ENCODE results near the gene SCLT1. TPM values are rescaled to one million over a fixed set of nuclear protein-coding genes. Genes with fewer than 3 reads are reported as not detected.

SCLT1 gene
- total RNA-seq, 1 donor from 2014 or later: 14.4 TPM

GRCh38 chr4:128904821-128905220, 188.5 kb downstream of the SCLT1 start:
- Histone ChIP-seq H3K4me1 (no peaks in the 10 kb centered on the region), H3K4me3 (no peak overlapping the region), H3K27me3 (no peaks in the 10 kb centered on the region), H3K27ac (no peak overlapping the region), H3K36me3 (no peaks in the 10 kb centered on the region), H3K9me3 (no peaks in the 10 kb centered on the region)
- ATAC-seq: no peak
- no peak for TF ChIP-seq CTCF (IDR thresholded peaks at IDR 0.05)
- intact Hi-C loops (cut with DNase I): no loop called here
- DNase-seq: no peak

- H3K27ac ChIP-seq: no peak overlapping the region
- intact Hi-C loops (cut with DNase I): no loop called here
- H3K4me3 ChIP-seq: no peak overlapping the region
- no peaks in the 10 kb centered on the region for H3K9me3 ChIP-seq
- DNase-seq (no peak), ATAC-seq (no peak)
- no peaks in the 10 kb centered on the region for H3K4me1 ChIP-seq
- no peaks in the 10 kb centered on the region for H3K36me3 ChIP-seq
- no peaks in the 10 kb centered on the region for H3K27me3 ChIP-seq
- no peak for TF ChIP-seq CTCF (IDR thresholded peaks at IDR 0.05)
Measured at GRCh38 chr4:128880662-128881061, 212.7 kb downstream of the SCLT1 start.

GRCh38 chr4:128879971-128880370, 213.4 kb downstream of the SCLT1 start:
- TF ChIP-seq CTCF (IDR thresholded peaks at IDR 0.05): no peak
- Histone ChIP-seq H3K36me3 (no peaks in the 10 kb centered on the region), H3K27me3 (no peaks in the 10 kb centered on the region), H3K4me1 (no peaks in the 10 kb centered on the region), H3K27ac (no peak overlapping the region), H3K9me3 (no peaks in the 10 kb centered on the region), H3K4me3 (no peak overlapping the region)
- intact Hi-C loops (cut with DNase I): no loop called here
- DNase-seq (no peak), ATAC-seq (no peak)

- TF ChIP-seq CTCF (IDR thresholded peaks at IDR 0.05): no peak
- intact Hi-C loops (cut with DNase I): no loop called here
- peaks cover 3% of the 10 kb centered on the region for H3K36me3 ChIP-seq
- H3K27ac ChIP-seq: no peak overlapping the region
- H3K27me3 ChIP-seq: no peaks in the 10 kb centered on the region
- H3K4me1 ChIP-seq: no peaks in the 10 kb centered on the region
- no peak overlapping the region for H3K4me3 ChIP-seq
- no peaks in the 10 kb centered on the region for H3K9me3 ChIP-seq
- ATAC-seq: no peak
- DNase-seq: no peak
Measured at GRCh38 chr4:128879283-128879682, 214.1 kb downstream of the SCLT1 start.

GRCh38 chr4:128877934-128878333, 215.4 kb downstream of the SCLT1 start:
- TF ChIP-seq CTCF (IDR thresholded peaks at IDR 0.05): no peak
- H3K4me3 ChIP-seq: no peak overlapping the region
- ATAC-seq (no peak), DNase-seq (no peak)
- H3K27me3 ChIP-seq: no peaks in the 10 kb centered on the region
- H3K27ac ChIP-seq: no peak overlapping the region
- no peaks in the 10 kb centered on the region for H3K9me3 ChIP-seq
- H3K4me1 ChIP-seq: no peaks in the 10 kb centered on the region
- peaks cover 15% of the 10 kb centered on the region for H3K36me3 ChIP-seq
- intact Hi-C loops (cut with DNase I): no loop called here

GRCh38 chr4:128876200-128876599, 217.1 kb downstream of the SCLT1 start:
- no peaks in the 10 kb centered on the region for H3K9me3 ChIP-seq
- intact Hi-C loops (cut with DNase I): no loop called here
- no peak for TF ChIP-seq CTCF (IDR thresholded peaks at IDR 0.05)
- H3K27ac ChIP-seq: no peak overlapping the region
- H3K4me3 ChIP-seq: no peak overlapping the region
- no peak for DNase-seq
- H3K36me3 ChIP-seq: peaks cover 31% of the 10 kb centered on the region
- no peaks in the 10 kb centered on the region for H3K4me1 ChIP-seq
- no peak for ATAC-seq
- no peaks in the 10 kb centered on the region for H3K27me3 ChIP-seq
